SK-N-SH (cell line): ENCODE measurements around the gene ACSL1. TPM values are rescaled to one million over a fixed set of nuclear protein-coding genes. Genes with fewer than 3 reads are reported as not detected.

Source experiments
- CTCF ChIA-PET: fragments of 300-600, 350-600 bp; formaldehyde crosslinking; extraction: SDS; loops from one replicate; lab custom pipeline; 2021; lab: Yijun Ruan, JAX
- POLR2A ChIA-PET: fragments of 350-600 bp; sonication (Branson Sonifier 250); formaldehyde crosslinking; extraction: SDS; loops from one replicate; lab custom pipeline; 2020; ENCODE audit warnings: antibody characterized with exemption, inconsistent platforms; lab: Yijun Ruan, JAX
- DNase-seq: peaks from one replicate; pipeline ENCODE4 v3.0.0; 2012
- H2AFZ ChIP-seq: fragments of 200-600 bp; sonication (generic); 2 replicates; pipeline ENCODE4 v1.8.1; 2016; ENCODE audit warnings: antibody characterized with exemption, mild to moderate bottlenecking, low read depth
- H3F3A ChIP-seq: fragments of 200-600 bp; sonication (generic); replicated peaks from 2 replicates; pipeline ENCODE3; 2016; ENCODE audit warnings: antibody characterized with exemption, mild to moderate bottlenecking; ENCODE audit not compliant: insufficient read depth
- H3K27ac ChIP-seq, 2 experiments: fragments of 200-500 bp in 1 of 2; fragments of 200-600 bp in 1 of 2; sonication (Bioruptor generic) in 1 of 2; sonication (generic), shearing (Covaris generic) in 1 of 2; 2 replicates each; pipeline versions ENCODE4 v1.5.1 to v1.6.1; 2014 to 2016; ENCODE audit warnings: low read depth in 2 of 2, inconsistent platforms in 1 of 2, low read length in 1 of 2, mild to moderate bottlenecking in 1 of 2, mixed read lengths in 1 of 2
- H3K27me3 ChIP-seq: fragments of 200-600 bp; sonication (generic), shearing (Covaris generic); 2 replicates; pipeline ENCODE4 v1.6.1; 2016; ENCODE audit warnings: mixed run types; ENCODE audit not compliant: insufficient read depth
- H3K36me3 ChIP-seq, 2 experiments: fragments of 200-500 bp in 1 of 2; fragments of 200-600 bp in 1 of 2; sonication (Bioruptor generic) in 1 of 2; sonication (generic) in 1 of 2; replicated peaks in 1 of 2; 2 replicates each; pipeline versions ENCODE3 to v1.5.1; 2014 to 2016; ENCODE audit warnings: low read length in 1 of 2, mild to moderate bottlenecking in 1 of 2; ENCODE audit not compliant: insufficient read depth in 2 of 2, control insufficient read depth in 1 of 2
- H3K4me1 ChIP-seq, 2 experiments: fragments of 200-500 bp in 1 of 2; fragments of 200-600 bp in 1 of 2; sonication (Bioruptor generic) in 1 of 2; sonication (generic), shearing (Covaris generic) in 1 of 2; 2 replicates each; pipeline versions ENCODE4 v1.5.1 to v1.6.1; 2014 to 2016; ENCODE audit warnings: low read depth in 1 of 2, low read length in 1 of 2, mixed run types in 1 of 2; ENCODE audit not compliant: insufficient read depth in 2 of 2, control insufficient read depth in 1 of 2
- H3K4me2 ChIP-seq: fragments of 200-600 bp; sonication (generic), shearing (Covaris generic); 2 replicates; pipeline ENCODE4 v1.6.1; 2017; ENCODE audit warnings: mixed run types
- H3K4me3 ChIP-seq, 2 experiments: fragments of 200-500 bp in 1 of 2; fragments of 200-600 bp in 1 of 2; sonication (Bioruptor generic) in 1 of 2; sonication (generic), shearing (Covaris generic) in 1 of 2; 2 replicates each; pipeline versions ENCODE4 v1.5.1 to v1.8.1; 2014 to 2016; ENCODE audit warnings: low read depth in 2 of 2, inconsistent platforms in 1 of 2, low read length in 1 of 2, mild to moderate bottlenecking in 1 of 2, mixed read lengths in 1 of 2, moderate library complexity in 1 of 2
- H3K79me2 ChIP-seq: fragments of 200-600 bp; sonication (generic); 2 replicates; pipeline ENCODE4 v1.8.1; 2017; ENCODE audit warnings: mild to moderate bottlenecking; ENCODE audit not compliant: insufficient read depth
- H3K9ac ChIP-seq: fragments of 200-600 bp; sonication (generic); 2 replicates; pipeline ENCODE4 v1.6.1; 2017; ENCODE audit warnings: mixed run types
- H3K9me2 ChIP-seq: fragments of 200-600 bp; sonication (generic); 2 replicates; pipeline ENCODE4 v1.6.1; 2017; ENCODE audit warnings: mixed run types
- H3K9me3 ChIP-seq: fragments of 200-600 bp; sonication (generic); 2 replicates; pipeline ENCODE4 v1.6.1; 2017; ENCODE audit warnings: mixed run types, mild to moderate bottlenecking, moderate library complexity
- H4K20me1 ChIP-seq: fragments of 200-600 bp; sonication (generic); 2 replicates; pipeline ENCODE4 v1.6.1; 2017; ENCODE audit warnings: mild to moderate bottlenecking, mixed run types; ENCODE audit not compliant: insufficient read depth
- ELF1 ChIP-seq: IDR thresholded peaks from 2 replicates; pipeline ENCODE4 v1.4.0; 2012
- EP300 ChIP-seq, 2 experiments: IDR thresholded peaks; 2 replicates each; pipeline versions ENCODE4 v1.4.0 to v1.6.1; 2012; ENCODE audit warnings: borderline replicate concordance in 1 of 2, low read depth in 1 of 2, low read length in 1 of 2
- FOSL2 ChIP-seq: IDR thresholded peaks from 2 replicates; pipeline ENCODE4 v1.4.0; 2012; ENCODE audit warnings: low read depth, mild to moderate bottlenecking, moderate library complexity, borderline replicate concordance
- FOXM1 ChIP-seq: IDR thresholded peaks from 2 replicates; pipeline ENCODE4 v1.4.0; 2012; ENCODE audit warnings: low read depth, mild to moderate bottlenecking
- GABPA ChIP-seq: IDR thresholded peaks from 2 replicates; pipeline ENCODE4 v1.4.0; 2012; ENCODE audit warnings: low read depth, mild to moderate bottlenecking
- GATA2 ChIP-seq: sonication (generic); formaldehyde crosslinking; IDR thresholded peaks from 2 replicates; pipeline ENCODE4 v1.5.0; 2020; ENCODE audit warnings: mild to moderate bottlenecking, missing genetic modification reagents
- MEF2A ChIP-seq: IDR thresholded peaks from 2 replicates; pipeline ENCODE4 v1.4.0; 2012; ENCODE audit warnings: low read depth, borderline replicate concordance
- MXI1 ChIP-seq: IDR thresholded peaks from 2 replicates; pipeline ENCODE4 v1.6.1; 2012; ENCODE audit warnings: mild to moderate bottlenecking, low read depth, low read length, improper control_type of control experiment
- RCOR1 ChIP-seq: fragments of 150-350 bp; IDR thresholded peaks from 2 replicates; pipeline ENCODE4 v1.6.1; 2017; ENCODE audit warnings: antibody characterized with exemption, low read length
- RFX5 ChIP-seq: IDR thresholded peaks from 2 replicates; pipeline ENCODE4 v1.6.1; 2012; ENCODE audit warnings: mild to moderate bottlenecking, improper control_type of control experiment, low read length
- TAF1 ChIP-seq: IDR thresholded peaks from 2 replicates; pipeline ENCODE4 v1.6.1; 2012; ENCODE audit warnings: low read depth, mild to moderate bottlenecking, low read length, moderate library complexity, borderline replicate concordance
- TCF12 ChIP-seq: IDR thresholded peaks from 2 replicates; pipeline ENCODE4 v1.4.0; 2012
- WGBS: methylation state at CpG from one replicate; pipeline ENCODE4 v1.1.6; 2017; ENCODE audit warnings: low lambda C conversion rate; 5-methylcytosine and 5-hydroxymethylcytosine counted together
- polyA plus RNA-seq, 3 experiments: library from polyadenylated mRNA; depleted of rRNA; stranded (reverse); fragments of >200 nt; gene quantifications; 2 replicates each; pipeline ENCODE4 v1.2.3, GENCODE V29; 2012
- TF ChIP-seq, protein P1 (sequence below): fragments of 150-350 bp; IDR thresholded peaks from 2 replicates; pipeline ENCODE4 v1.6.1; 2016; ENCODE audit warnings: mild to moderate bottlenecking, low read depth, low read length
- TF ChIP-seq, protein P2 (sequence below): fragments of 200-600 bp; sonication (generic); IDR thresholded peaks from 2 replicates; pipeline ENCODE4 v1.6.1; 2017; ENCODE audit warnings: antibody characterized with exemption, mild to moderate bottlenecking, moderate library complexity
- TF ChIP-seq, protein P3 (sequence below): fragments of 150-350 bp; IDR thresholded peaks from 2 replicates; pipeline ENCODE4 v1.6.1; 2017; ENCODE audit warnings: antibody characterized with exemption, low read length, low read depth, borderline replicate concordance
- TF ChIP-seq, protein P4 (sequence below): IDR thresholded peaks from 2 replicates; pipeline ENCODE4 v1.6.1; 2012; ENCODE audit warnings: mild to moderate bottlenecking, low read depth, low read length, moderate library complexity

The ACSL1 gene
- polyA plus RNA-seq, 1 of the 3 experiments (the other 2 are of a cell fraction) = 7.9 TPM

DNA sequence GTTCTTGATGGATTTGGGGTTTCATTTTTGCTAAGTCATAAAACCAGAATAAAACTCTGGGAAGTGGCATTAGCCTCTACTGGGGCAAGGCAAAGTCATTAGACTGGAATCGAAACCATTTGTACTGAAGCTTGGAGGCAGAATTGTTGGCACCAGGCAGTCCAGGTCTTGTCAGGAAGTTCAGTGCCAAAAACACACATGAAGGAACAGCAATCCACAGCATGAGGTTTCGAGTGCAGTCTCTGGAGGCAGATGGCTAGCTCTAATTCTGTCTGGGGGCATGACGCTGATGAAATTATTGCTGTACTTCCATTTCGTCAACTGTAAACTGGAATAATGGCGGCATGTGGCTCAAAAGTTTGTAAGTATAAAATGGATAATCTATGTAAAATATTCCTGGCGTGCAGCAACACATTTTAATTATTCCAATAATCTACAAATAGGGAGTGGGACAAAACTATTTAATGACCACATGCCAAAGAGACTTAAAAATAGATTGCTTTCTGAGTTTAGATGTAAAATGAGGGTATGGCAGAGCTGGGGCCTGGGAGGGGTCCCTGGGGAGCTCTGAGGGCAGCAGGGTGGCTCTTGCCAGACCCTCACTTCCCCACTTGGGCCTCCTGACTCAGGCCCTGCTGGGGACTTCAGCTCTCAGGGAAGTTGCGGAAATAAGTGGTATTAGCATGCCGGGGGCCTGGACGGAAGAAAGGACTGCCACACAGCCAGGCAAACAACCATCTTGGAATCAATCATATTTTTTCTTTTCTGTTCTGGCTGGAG is 73.1 kb downstream of the ACSL1 start:
- no peaks in the 10 kb centered on the region for H3K27me3 ChIP-seq
- H3K27ac ChIP-seq = no peak overlapping the region
- H3K9ac ChIP-seq = no peak overlapping the region
- H3K9me3 ChIP-seq = no peaks in the 10 kb centered on the region
- no peaks in the 10 kb centered on the region for H4K20me1 ChIP-seq
- H3K4me1 ChIP-seq = no peaks in the 10 kb centered on the region; a peak in 1 of 4 replicates
- H3F3A ChIP-seq = peaks cover 9% of the 10 kb centered on the region
- CTCF ChIA-PET = interaction anchor here (0.7 to 1.6 kb wide), 3 partner anchors 27 to 232 kb away, joined by 3 to 4 read pairs (median 3); no protein-coding TSS in a partner anchor
- H3K4me2 ChIP-seq = no peak overlapping the region
- H3K4me3 ChIP-seq = no peak overlapping the region
- no peaks in the 10 kb centered on the region for H3K79me2 ChIP-seq
- no peak for TF ChIP-seq ELF1
- TF ChIP-seq, protein P1, sequence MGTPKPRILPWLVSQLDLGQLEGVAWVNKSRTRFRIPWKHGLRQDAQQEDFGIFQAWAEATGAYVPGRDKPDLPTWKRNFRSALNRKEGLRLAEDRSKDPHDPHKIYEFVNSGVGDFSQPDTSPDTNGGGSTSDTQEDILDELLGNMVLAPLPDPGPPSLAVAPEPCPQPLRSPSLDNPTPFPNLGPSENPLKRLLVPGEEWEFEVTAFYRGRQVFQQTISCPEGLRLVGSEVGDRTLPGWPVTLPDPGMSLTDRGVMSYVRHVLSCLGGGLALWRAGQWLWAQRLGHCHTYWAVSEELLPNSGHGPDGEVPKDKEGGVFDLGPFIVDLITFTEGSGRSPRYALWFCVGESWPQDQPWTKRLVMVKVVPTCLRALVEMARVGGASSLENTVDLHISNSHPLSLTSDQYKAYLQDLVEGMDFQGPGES = no peak
- TF ChIP-seq, protein P2, sequence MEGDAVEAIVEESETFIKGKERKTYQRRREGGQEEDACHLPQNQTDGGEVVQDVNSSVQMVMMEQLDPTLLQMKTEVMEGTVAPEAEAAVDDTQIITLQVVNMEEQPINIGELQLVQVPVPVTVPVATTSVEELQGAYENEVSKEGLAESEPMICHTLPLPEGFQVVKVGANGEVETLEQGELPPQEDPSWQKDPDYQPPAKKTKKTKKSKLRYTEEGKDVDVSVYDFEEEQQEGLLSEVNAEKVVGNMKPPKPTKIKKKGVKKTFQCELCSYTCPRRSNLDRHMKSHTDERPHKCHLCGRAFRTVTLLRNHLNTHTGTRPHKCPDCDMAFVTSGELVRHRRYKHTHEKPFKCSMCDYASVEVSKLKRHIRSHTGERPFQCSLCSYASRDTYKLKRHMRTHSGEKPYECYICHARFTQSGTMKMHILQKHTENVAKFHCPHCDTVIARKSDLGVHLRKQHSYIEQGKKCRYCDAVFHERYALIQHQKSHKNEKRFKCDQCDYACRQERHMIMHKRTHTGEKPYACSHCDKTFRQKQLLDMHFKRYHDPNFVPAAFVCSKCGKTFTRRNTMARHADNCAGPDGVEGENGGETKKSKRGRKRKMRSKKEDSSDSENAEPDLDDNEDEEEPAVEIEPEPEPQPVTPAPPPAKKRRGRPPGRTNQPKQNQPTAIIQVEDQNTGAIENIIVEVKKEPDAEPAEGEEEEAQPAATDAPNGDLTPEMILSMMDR = no peak
- no peak for TF ChIP-seq RCOR1
- no peak for TF ChIP-seq GABPA
- TF ChIP-seq MEF2A = no peak
- TF ChIP-seq, protein P3, sequence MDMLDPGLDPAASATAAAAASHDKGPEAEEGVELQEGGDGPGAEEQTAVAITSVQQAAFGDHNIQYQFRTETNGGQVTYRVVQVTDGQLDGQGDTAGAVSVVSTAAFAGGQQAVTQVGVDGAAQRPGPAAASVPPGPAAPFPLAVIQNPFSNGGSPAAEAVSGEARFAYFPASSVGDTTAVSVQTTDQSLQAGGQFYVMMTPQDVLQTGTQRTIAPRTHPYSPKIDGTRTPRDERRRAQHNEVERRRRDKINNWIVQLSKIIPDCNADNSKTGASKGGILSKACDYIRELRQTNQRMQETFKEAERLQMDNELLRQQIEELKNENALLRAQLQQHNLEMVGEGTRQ = no peak
- no peak for TF ChIP-seq TAF1
- TF ChIP-seq TCF12 = no peak
- no peak for TF ChIP-seq GATA2 (CRISPR knock-in tag)
- no peak for TF ChIP-seq MXI1
- TF ChIP-seq, protein P4, sequence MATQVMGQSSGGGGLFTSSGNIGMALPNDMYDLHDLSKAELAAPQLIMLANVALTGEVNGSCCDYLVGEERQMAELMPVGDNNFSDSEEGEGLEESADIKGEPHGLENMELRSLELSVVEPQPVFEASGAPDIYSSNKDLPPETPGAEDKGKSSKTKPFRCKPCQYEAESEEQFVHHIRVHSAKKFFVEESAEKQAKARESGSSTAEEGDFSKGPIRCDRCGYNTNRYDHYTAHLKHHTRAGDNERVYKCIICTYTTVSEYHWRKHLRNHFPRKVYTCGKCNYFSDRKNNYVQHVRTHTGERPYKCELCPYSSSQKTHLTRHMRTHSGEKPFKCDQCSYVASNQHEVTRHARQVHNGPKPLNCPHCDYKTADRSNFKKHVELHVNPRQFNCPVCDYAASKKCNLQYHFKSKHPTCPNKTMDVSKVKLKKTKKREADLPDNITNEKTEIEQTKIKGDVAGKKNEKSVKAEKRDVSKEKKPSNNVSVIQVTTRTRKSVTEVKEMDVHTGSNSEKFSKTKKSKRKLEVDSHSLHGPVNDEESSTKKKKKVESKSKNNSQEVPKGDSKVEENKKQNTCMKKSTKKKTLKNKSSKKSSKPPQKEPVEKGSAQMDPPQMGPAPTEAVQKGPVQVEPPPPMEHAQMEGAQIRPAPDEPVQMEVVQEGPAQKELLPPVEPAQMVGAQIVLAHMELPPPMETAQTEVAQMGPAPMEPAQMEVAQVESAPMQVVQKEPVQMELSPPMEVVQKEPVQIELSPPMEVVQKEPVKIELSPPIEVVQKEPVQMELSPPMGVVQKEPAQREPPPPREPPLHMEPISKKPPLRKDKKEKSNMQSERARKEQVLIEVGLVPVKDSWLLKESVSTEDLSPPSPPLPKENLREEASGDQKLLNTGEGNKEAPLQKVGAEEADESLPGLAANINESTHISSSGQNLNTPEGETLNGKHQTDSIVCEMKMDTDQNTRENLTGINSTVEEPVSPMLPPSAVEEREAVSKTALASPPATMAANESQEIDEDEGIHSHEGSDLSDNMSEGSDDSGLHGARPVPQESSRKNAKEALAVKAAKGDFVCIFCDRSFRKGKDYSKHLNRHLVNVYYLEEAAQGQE = no peak
- no peak for TF ChIP-seq FOXM1
- TF ChIP-seq FOSL2 = no peak
- TF ChIP-seq EP300 (IDR thresholded peaks at IDR 0.05; ENCODE audit: borderline replicate concordance in 1 of 2, low read depth in 1 of 2, low read length in 1 of 2) = no peak
- TF ChIP-seq RFX5 = no peak
- DNase-seq = no peak
- 86% methylated on average over 8 of the region's 9 CpGs for WGBS
- H2AFZ ChIP-seq = no peak overlapping the region
- H3K36me3 ChIP-seq = peaks cover 4 to 11% of the 10 kb centered on the region in 2 experiments
- no peaks in the 10 kb centered on the region for H3K9me2 ChIP-seq
- POLR2A ChIA-PET = interaction anchor here (0.9 to 1.4 kb wide), 2 partner anchors 231 to 390 kb away, joined by 3 read pairs; no protein-coding TSS in a partner anchor
